CD4-positive, alpha-beta T cell treated with Interleukin-12 subunit alpha and Interleukin-12 subunit beta, for 1 hour (primary cell): ENCODE measurements around the gene PTPN18.

Experiments
- DNase-seq: peaks from one replicate; pipeline ENCODE4 v3.0.0-alpha.2; 2020

Gene PTPN18

GRCh38 chr2:130339885-130340745 is 15.7 kb upstream of the PTPN18 start:
- no peak for DNase-seq

- DNase-seq, result no peak
Observed at GRCh38 chr2:130341562-130342019, 14.3 kb upstream of the PTPN18 start.

- peak; percentile 90 for DNase-seq
Observed at GRCh38 chr2:130342020-130342532, 13.8 kb upstream of the PTPN18 start.

GRCh38 chr2:130342533-130343275 is 13.2 kb upstream of the PTPN18 start, which contains the start of gene IMP4:
Gene IMP4 (plus strand): TSS chr2:130342897. CDS start chr2:130342933, 36 bp downstream.
- peak; percentile 98 for DNase-seq

GRCh38 chr2:130344578-130344977 is 11.3 kb upstream of the PTPN18 start:
- no peak for DNase-seq

- no peak for DNase-seq
Observed at GRCh38 chr2:130345091-130345490, 10.8 kb upstream of the PTPN18 start.

- no peak for DNase-seq
Observed at GRCh38 chr2:130345611-130346010, 10.2 kb upstream of the PTPN18 start.

- DNase-seq, result no peak
Observed at GRCh38 chr2:130346041-130346740, 9.7 kb upstream of the PTPN18 start.

- no peak for DNase-seq
Observed at GRCh38 chr2:130346741-130347066, 9.2 kb upstream of the PTPN18 start.

GRCh38 chr2:130347220-130347925 is 8.5 kb upstream of the PTPN18 start:
- no peak for DNase-seq

GRCh38 chr2:130349174-130349573 is 6.7 kb upstream of the PTPN18 start:
- no peak for DNase-seq

GRCh38 chr2:130351711-130352110 is 4.1 kb upstream of the PTPN18 start:
- DNase-seq, result no peak

GRCh38 chr2:130352237-130352636 is 3.6 kb upstream of the PTPN18 start:
- no peak for DNase-seq

- DNase-seq, result no peak
Observed at GRCh38 chr2:130353291-130354138, 2.3 kb upstream of the PTPN18 start.

GRCh38 chr2:130354139-130354428 is 1.8 kb upstream of the PTPN18 start:
- no peak for DNase-seq

- DNase-seq, result no peak
Observed at GRCh38 chr2:130355172-130355577, 681 bp upstream of the PTPN18 start.

- no peak for DNase-seq
Observed at GRCh38 chr2:130357864-130358263, 2.0 kb downstream of the PTPN18 start.

- no peak for DNase-seq
Observed at GRCh38 chr2:130358420-130359350, 2.8 kb downstream of the PTPN18 start.

GRCh38 chr2:130359466-130359865 is 3.6 kb downstream of the PTPN18 start:
- DNase-seq, result no peak

GRCh38 chr2:130363479-130363878 is 7.6 kb downstream of the PTPN18 start:
- no peak for DNase-seq

GRCh38 chr2:130365075-130365474 is 9.2 kb downstream of the PTPN18 start:
- DNase-seq, result no peak
